HG03520 (cell line): Measurements from ENCODE around the gene SLC16A4.

Source experiments
- ATAC-seq: cut with Tn5 transposase; IDR thresholded peaks from one replicate; pipeline ENCODE4 v1.9.1; 2021; ENCODE audit warnings: mild to moderate bottlenecking, moderate library complexity; ENCODE audit not compliant: unreplicated experiment

SLC16A4 gene

DNA sequence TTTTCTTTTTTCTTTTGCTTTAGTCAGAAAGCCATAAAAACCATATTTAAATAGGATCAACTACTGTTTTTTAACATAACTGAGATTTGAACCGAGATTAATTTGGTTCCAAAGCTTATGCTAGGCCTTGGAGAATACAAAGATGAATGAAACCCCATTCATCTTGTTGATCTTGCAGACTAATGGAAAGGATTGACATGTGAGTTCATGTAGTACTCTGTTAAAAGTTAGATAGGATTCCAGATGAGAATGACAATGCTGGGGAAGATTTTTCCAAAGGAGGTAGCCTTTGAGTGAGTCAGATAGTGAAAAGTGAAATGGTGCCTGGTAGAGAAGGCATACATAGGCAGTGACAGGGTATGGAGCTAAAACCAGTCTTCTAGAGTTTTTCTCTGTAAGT lies 29.0 kb downstream of the SLC16A4 start:
- ATAC-seq: no peak

DNA sequence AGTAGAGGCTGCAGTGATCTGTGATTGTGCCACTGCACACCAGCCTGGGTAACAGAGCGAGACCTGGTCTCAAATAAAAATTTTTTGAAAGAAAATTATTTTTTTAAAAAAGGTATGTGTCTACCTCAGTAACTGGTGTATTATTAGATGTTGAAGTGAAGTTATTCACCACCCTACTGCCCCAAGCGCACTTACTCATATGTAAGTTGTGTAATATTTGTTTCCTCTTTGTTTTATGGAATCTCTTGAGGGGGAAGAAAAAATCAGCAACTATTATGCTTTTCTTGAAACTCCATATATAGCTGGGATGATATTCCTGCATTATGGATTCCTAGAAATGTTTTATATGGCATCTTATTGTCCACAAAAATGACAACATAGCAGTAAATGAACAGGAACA lies 30.4 kb downstream of the SLC16A4 start:
- no peak for ATAC-seq

DNA sequence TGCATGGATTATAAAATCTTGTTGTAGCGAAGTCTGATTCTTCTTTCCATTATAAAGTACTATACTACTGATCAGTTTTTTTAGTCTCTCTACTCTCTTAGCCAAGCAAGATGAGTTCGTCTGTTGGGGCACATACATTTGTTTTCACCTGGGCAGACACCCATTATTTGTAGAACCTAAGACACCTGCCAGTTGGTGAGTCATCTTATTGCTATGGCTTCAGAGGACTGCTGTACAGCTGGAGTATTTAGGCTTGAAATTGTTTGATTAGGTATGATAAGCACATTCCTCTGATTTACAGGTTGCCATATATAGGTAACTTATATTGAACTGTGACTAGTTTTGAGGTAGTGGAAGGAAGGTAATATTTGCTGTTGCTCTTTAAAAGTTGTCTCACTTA lies 34.4 kb downstream of the SLC16A4 start:
- ATAC-seq: no peak

DNA sequence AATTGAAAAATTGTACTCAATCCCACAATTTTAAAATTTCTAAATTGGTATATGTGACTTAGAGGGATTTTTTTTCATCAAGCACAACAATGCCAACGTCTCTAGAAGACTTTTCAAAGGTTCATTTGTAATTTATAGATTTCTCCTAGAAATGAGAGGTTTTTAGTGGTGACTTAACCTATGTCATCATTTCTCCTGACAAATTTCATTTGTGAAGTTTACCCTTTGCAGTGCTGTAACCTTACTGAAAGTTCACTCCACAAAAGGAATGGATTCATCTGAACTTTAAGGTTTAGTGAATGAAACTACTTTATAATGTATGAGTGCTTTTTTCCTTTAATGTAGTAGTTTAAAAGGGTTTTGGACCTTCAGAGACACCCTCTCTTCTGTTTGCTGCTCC lies 35.5 kb downstream of the SLC16A4 start:
- ATAC-seq: no peak

DNA sequence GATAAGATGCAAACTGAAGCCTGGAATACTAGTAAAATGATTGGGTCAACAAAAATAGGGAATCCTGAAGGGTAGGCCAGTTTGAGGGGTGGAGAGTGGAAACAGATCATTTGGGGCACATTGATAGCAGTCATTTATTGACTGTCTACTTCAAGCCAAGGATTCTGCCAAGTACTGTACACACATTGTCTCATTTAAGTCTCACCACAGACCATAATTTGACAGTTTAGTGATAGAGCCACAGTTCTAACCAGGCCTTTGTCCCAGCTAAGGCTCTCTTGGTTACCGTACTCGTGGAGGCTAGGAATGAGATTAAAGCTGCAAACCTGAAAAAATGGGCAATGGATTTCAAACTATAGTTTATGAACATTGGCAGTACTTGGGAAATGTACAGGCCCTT lies 40.5 kb downstream of the SLC16A4 start:
- ATAC-seq: no peak

DNA sequence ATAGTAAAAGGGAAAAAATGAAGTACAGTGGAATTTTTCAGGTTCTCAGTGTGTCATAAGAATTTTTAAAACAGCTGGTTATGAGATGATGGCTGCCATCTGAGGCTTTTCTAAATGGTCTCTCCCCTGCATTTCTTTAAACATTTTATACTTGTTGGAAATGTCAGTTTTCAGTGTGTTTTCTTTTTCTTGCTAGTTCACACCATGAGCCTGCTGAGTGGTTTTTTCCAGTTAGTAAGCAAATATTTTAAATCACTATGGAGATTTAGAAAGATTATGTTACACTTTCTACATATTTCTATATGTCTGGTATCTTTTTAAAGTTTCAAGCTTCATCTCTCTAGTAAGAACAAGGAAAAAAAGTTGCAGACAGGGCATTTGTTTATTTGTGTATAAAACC lies 42.1 kb downstream of the SLC16A4 start:
- no peak for ATAC-seq

DNA sequence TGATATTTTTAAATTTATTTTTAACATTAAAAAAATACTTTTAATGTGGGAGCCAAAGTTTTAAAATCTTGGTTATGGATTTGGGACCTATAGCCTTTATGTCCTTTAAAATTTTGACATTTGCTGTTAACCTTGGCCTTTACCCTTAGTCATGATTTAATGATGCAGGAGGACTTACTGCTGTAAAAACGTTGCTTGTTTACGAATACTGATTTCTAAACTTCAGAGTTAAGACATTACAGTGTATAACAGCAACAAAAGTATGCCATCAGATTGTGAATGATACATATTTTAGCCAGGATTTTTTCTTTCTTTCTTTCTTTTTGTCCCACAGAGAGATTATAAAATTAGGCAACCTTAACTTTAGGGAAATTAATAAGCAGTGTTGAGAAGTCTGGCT lies 42.8 kb downstream of the SLC16A4 start:
- ATAC-seq: no peak

DNA sequence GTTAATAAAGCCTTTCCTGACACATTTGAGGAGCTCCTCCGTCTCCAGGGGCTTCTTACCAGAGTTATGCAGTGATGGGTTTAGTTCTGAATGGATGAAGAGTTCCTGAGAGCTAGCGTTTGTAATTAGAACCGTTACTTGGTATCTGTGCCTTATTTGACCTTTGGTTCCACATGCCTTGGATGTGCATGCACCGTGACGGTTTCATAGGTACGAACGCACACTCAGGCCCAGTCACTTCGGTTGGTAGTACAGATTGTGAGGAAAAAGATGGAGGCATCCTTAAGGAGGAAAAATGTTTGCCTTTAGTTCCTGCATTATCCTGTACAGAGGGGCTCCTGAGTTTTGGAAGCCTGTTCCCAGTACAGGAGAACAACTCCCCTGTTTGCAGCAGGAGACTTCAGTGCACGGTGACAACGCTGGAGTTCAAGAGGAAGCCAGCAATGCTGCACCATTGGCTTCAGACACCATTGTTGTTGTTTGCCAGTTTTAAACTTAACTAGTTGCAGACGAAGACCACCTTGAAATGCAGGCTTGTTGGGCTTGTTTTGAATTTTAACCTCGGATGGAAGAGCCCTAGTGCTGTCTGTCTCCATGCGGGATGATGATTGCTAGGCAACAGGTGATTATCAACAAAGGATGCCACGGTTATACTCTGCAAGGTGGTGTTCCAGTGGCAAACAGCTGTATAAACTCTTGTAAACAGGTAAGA lies 43.5 kb downstream of the SLC16A4 start:
- peak; percentile 39 for ATAC-seq

DNA sequence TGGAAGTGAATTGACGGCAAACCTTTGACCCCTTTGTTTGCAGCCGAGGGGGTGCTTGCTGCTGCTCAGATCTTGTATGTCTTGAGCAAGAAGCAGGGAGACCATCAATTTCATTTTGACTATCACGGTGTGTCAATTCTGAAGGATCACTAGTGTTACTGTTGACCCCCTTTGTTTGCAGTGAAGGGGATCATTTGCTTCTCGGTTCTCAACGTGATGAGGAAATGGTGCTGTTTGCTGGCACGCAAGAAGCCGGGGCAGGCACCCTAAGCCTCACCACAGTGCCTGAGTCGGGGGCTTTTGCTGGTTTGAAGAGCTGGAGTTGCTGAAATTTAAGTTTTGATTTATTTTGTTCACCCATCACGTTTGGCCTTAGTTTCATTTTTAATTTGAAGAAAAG lies 44.1 kb downstream of the SLC16A4 start:
- no peak for ATAC-seq

DNA sequence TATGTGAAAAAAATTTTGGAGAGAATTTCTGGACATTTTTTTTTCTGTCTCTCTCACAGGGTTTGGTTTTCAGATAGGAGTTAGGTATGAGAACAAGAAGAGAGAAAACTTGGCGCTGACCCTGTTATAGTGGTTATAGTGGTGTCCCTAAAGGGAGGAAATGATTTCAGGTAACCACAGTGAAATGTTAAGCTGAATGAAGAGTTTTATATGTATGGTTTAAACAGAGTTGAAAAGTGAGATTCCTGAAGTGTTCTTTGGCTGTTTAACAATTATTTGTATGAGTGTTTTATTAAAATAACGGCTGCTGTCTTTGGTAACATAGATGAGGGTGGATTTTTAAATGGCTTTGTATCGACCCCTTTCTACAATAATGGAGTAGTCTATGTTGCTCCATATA lies 45.3 kb downstream of the SLC16A4 start:
- no peak for ATAC-seq

DNA sequence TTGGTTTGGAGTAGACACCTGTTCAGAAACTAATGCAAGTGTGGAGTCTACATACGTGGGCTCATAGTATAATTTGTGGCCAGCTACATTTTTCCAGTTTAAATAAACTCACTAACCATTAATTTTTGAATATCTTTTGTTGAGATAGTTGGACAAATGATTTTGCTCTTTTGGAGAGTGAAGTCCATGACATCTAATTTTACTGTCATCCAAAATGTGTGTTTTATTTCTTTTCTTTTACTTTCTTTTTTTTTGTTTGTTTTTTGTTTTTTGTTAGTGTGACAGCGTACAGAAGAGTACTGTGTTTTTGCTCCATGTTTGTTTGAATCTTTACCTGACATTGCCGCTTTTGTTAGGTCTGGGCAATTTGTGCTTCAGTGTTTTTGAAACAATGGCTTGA lies 46.7 kb downstream of the SLC16A4 start:
- no peak for ATAC-seq

DNA sequence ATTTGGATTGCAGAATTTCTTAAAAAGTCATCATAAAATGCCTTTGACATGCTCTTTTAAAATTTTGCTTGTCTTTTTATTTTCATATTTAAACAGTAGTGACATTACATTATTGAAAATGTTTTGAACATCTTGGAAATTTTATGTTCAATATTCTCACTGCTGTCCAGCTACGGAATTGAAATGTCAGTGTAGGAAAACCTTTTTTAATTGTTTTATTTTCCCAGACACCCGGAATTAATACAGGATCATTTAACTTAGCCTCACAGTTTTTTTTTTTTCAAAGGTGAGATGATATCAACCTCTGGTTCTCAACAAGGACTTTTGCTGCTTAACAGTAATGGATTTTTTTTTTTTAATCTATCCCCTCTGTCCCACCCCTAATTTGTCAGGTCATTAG lies 47.6 kb downstream of the SLC16A4 start:
- ATAC-seq: no peak

DNA sequence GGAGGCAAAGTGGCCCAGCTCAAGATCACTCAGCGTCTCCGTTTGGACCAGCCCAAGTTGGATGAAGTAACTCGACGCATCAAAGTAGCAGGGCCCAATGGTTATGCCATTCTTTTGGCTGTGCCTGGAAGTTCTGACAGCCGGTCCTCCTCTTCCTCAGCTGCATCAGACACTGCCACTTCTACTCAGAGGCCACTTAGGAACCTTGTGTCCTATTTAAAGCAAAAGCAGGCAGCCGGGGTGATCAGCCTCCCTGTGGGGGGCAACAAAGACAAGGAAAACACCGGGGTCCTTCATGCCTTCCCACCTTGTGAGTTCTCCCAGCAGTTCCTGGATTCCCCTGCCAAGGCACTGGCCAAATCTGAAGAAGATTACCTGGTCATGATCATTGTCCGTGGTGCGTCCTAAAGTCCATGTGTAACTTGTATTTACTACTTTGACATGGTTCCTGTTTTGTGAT lies 48.9 kb downstream of the SLC16A4 start:
- ATAC-seq: no peak

DNA sequence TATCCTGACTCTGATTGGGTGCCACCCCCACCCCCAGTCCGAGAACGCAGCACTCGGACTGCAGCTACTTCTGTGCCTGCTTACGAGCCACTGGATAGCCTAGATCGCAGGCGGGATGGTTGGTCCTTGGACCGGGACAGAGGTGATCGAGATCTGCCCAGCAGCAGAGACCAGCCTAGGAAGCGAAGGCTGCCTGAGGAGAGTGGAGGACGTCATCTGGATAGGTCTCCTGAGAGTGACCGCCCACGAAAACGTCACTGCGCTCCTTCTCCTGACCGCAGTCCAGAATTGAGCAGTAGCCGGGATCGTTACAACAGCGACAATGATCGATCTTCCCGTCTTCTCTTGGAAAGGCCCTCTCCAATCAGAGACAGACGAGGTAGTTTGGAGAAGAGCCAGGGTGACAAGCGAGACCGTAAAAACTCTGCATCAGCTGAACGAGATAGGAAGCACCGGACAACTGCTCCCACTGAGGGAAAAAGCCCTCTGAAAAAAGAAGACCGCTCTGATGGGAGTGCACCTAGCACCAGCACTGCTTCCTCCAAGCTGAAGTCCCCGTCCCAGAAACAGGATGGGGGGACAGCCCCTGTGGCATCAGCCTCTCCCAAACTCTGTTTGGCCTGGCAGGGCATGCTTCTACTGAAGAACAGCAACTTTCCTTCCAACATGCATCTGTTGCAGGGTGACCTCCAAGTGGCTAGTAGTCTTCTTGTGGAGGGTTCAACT lies 49.5 kb downstream of the SLC16A4 start:
- no peak for ATAC-seq

DNA sequence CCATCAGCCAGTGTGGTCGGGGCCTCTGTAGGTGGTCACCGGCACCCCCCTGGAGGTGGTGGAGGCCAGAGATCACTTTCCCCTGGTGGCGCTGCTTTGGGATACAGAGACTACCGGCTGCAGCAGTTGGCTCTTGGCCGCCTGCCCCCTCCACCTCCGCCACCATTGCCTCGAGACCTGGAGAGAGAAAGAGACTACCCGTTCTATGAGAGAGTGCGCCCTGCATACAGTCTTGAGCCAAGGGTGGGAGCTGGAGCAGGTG lies 50.7 kb downstream of the SLC16A4 start:
- ATAC-seq: no peak

DNA sequence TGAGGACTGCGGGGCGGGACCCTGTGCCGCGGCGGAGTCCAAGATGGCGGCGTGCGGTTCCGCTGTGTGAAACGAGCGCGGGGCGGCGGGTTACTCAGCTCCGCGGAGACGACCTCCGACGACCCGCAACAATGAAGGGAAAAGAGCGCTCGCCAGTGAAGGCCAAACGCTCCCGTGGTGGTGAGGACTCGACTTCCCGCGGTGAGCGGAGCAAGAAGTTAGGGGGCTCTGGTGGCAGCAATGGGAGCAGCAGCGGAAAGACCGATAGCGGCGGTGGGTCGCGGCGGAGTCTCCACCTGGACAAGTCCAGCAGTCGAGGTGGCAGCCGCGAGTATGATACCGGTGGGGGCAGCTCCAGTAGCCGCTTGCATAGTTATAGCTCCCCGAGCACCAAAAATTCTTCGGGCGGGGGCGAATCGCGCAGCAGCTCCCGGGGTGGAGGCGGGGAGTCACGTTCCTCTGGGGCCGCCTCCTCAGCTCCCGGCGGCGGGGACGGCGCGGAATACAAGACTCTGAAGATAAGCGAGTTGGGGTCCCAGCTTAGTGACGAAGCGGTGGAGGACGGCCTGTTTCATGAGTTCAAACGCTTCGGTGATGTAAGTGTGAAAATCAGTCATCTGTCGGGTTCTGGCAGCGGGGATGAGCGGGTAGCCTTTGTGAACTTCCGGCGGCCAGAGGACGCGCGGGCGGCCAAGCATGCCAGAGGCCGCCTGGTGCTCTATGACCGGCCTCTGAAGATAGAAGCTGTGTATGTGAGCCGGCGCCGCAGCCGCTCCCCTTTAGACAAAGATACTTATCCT lies 51.2 kb downstream of the SLC16A4 start:
- ATAC-seq: no peak

DNA sequence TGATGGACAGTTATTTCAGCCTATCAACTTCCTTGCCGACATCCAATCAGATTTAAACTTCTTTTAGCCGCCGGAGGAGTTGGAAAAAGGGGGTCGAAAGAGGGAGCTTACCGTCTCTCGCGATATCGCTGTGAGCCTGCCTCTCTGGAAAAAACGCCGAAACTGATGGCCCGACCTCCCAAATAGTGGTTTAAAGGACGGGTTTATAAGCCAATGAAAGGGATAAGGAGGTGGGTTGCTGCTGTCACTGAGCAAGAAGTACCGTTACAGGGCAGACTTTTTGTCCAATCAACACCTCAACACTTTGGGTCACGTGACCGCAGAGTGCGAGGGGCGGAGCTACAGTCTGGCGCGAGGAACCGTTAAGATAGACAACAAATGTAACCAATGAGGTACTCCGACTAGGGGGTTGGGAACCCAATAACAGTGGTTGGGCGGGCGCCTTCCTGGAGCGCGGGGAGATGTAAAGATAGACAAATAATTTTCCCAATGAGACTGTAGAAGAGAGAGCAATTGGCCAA lies 51.9 kb downstream of the SLC16A4 start, which contains the start of gene RBM15:
Gene RBM15 (plus strand): TSS at position 492 of the 521 bp plus-strand sequence. CDS start 29 bp downstream, at position 521.
- peak; percentile 65 for ATAC-seq

DNA sequence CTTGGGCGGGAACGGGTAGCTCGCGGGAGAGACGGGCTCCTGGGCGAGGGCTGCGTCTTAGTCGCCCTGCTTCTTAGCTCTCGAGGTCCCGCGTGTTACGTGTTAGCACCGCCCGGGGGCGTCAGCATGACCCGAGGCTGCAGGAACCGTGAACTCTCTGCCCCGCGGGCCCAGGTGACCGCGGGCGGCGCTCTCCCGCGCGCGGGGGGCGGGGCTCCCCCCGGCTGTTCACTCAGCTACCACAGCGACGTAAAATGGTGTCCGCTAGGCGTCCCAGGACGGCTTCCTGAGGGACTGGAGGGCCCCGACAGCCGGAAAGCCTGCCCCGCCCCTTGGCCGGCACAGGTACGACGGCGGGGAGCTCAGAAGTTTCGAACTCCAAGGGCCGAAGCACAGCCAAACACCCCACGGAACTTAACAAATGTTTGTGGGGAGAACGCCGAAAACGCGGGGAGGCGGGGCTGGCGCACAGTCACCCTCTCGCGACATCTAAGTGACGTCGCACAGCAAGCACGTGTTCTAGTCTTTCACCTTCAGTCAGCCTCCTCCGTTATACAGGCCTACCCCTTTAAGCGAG lies 52.4 kb downstream of the SLC16A4 start:
- peak; percentile 67 for ATAC-seq

DNA sequence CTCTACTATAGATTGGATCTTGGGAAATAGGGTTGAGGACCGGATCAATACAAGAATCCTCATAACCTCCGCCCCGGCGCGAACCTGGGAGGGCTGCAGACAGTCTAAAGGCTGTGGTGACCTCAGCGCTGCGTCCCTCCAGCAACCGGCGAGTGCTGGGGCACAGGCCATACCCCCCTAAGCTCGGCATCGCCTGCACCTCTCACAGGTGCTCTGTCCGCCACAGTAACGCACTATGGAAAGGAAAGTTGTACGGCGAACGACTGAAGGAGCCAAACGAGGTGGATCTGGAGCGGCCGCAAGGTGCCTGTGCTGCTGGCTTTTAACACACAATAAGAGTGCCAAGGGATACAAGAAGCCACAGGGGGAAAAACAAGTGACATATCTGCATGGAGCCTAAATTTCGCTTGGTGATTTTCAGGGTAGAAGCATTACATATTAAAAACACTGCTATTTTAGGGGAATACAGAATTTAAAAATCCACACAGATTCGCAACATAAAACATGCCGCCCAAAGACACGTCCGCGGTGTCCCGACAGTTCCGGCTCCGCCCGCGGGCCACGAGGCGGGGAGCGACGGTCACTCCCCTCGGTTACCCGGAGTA lies 53.0 kb downstream of the SLC16A4 start:
- no peak for ATAC-seq

DNA sequence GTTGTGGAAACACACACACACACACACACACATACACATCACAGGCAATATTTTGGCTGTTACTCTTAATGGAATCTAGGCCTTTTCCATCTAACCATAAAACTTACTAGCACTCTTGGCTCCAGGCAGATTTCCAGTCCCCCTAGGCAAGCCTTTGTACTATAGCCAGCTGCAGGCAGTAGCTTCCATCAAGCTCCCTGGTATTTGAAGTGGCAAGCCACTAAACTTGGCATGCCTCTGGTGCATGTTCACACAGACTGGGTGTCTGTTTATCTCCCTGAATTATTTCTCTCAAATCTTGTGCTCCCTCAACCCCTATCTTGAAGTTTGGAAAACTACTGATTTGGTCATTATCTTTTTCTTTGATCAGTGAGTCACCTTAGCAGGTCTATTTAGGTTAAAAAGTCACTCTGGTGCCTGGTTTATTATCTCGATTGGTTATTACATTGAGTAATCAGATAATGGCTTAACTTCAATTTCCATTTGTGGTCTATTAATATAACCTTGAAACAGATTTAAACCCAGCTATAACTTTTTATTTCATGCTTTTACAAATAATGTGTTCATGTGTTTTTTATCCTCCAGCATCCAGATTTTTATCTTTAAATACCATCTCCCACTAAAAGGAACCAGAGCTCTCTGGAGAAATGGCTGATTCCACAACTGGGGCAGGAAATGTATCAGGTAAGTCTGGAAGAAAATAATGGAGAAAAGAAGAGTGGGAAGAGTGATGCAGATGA lies 54.4 kb downstream of the SLC16A4 start:
- ATAC-seq: no peak
